ENCODE data around the gene CMC1.

CMC1 gene

DNA sequence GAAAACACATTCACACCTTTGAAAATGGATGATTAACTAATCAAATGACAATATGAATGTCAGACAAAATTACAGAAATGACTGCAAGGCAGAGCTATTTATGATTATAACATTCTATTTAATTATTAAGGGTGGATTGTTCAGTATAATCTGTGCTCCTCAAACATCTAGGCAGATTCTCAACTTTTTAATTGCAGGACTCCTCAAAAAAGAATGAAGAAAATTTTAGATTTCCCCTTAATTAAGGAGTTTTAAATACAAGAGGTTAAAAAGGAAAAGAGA lies 22.6 kb upstream of the CMC1 start:
- TF ChIP-seq, protein P1, sequence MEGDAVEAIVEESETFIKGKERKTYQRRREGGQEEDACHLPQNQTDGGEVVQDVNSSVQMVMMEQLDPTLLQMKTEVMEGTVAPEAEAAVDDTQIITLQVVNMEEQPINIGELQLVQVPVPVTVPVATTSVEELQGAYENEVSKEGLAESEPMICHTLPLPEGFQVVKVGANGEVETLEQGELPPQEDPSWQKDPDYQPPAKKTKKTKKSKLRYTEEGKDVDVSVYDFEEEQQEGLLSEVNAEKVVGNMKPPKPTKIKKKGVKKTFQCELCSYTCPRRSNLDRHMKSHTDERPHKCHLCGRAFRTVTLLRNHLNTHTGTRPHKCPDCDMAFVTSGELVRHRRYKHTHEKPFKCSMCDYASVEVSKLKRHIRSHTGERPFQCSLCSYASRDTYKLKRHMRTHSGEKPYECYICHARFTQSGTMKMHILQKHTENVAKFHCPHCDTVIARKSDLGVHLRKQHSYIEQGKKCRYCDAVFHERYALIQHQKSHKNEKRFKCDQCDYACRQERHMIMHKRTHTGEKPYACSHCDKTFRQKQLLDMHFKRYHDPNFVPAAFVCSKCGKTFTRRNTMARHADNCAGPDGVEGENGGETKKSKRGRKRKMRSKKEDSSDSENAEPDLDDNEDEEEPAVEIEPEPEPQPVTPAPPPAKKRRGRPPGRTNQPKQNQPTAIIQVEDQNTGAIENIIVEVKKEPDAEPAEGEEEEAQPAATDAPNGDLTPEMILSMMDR (IDR thresholded peaks at IDR 0.05; ENCODE audit: low read depth, low read length, missing control alignments) = no peak
- H3K27ac ChIP-seq = no peak overlapping the region
- no peaks in the 10 kb centered on the region for H3K27me3 ChIP-seq (replicated peaks)
- H3K36me3 ChIP-seq (replicated peaks) = no peaks in the 10 kb centered on the region
- in situ Hi-C loops (cut with HindIII; ENCODE audit: low pct_ligation_motif_present, low sequenced_read_pairs) = no loop called here
- no peak for DNase-seq
- H3K4me3 ChIP-seq (ENCODE audit: low read depth, low read length) = no peak overlapping the region

DNA sequence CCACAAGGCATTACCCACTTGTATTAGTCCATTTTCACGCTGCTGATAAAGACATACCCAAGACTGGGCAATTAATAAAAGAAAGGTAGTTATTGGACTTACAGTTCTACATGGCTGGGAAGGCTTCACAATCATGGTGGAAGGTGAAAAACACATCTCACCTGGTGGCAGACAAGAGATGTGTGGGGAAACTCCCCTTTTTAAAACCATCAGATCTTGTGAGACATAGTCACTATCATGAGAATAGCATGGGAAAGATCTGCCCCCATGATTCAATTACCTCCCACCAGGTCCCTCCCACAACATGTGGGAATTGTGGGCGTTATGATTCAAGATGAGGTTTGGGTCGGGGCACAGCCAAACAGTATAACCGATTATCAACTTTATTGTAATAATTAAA lies 17.0 kb upstream of the CMC1 start:
- Histone ChIP-seq H3K27me3 (replicated peaks) (no peaks in the 10 kb centered on the region), H3K4me3 (ENCODE audit: low read depth, low read length) (no peak overlapping the region), H3K27ac (no peak overlapping the region), H3K36me3 (replicated peaks) (no peaks in the 10 kb centered on the region)
- TF ChIP-seq, protein P1 (IDR thresholded peaks at IDR 0.05; ENCODE audit: low read depth, low read length, missing control alignments) = no peak
- no peak for DNase-seq
- in situ Hi-C loops (cut with HindIII; ENCODE audit: low pct_ligation_motif_present, low sequenced_read_pairs) = no loop called here

DNA sequence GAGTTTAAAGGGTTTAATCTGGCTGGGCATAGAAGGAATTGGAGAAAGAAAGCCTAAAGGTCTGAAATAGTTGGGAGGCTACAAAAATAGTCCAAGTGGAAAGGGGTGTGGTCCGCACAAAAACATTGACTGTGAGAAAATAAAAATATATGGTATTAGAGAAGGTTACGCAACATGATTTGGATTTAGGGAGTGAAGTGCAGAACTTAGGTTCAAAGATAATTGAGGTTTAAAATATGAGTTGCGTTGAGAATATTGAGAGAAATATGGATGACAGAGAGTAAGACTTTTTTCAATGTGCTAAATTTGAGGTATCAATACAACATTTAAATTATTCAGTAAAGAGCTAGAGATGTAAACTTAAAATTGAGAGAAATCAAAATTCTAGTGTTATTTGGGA lies 15.4 kb upstream of the CMC1 start:
- no peak overlapping the region for H3K27ac ChIP-seq
- in situ Hi-C loops (cut with HindIII; ENCODE audit: low pct_ligation_motif_present, low sequenced_read_pairs) = no loop called here
- H3K36me3 ChIP-seq (replicated peaks) = no peaks in the 10 kb centered on the region
- no peak overlapping the region for H3K4me3 ChIP-seq (ENCODE audit: low read depth, low read length)
- no peak for DNase-seq
- TF ChIP-seq, protein P1 (IDR thresholded peaks at IDR 0.05; ENCODE audit: low read depth, low read length, missing control alignments) = no peak
- no peaks in the 10 kb centered on the region for H3K27me3 ChIP-seq (replicated peaks)

DNA sequence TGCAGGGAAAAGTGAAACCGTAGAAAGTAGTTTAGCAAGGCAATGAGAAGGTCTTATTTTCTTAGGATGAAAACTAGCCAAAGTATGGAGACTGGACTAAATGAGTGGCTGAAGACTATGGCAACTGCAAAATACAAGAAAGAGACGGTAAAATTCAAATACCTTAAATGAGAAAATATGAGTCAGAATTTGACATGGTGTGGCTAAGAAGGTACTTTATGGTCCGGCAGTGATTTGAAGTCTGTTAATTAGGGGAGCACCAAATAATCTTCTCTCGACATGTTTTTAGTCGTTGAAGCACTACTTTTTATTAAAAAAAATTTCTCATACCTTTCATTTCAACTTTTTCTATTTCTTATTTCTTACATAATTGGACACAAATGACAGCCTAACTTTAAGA lies 12.8 kb upstream of the CMC1 start:
- TF ChIP-seq, protein P1 (IDR thresholded peaks at IDR 0.05; ENCODE audit: low read depth, low read length, missing control alignments) = no peak
- no peaks in the 10 kb centered on the region for H3K36me3 ChIP-seq (replicated peaks)
- H3K4me3 ChIP-seq (ENCODE audit: low read depth, low read length) = no peak overlapping the region
- in situ Hi-C loops (cut with HindIII; ENCODE audit: low pct_ligation_motif_present, low sequenced_read_pairs) = no loop called here
- no peak for DNase-seq
- no peak overlapping the region for H3K27ac ChIP-seq
- H3K27me3 ChIP-seq (replicated peaks) = no peaks in the 10 kb centered on the region

DNA sequence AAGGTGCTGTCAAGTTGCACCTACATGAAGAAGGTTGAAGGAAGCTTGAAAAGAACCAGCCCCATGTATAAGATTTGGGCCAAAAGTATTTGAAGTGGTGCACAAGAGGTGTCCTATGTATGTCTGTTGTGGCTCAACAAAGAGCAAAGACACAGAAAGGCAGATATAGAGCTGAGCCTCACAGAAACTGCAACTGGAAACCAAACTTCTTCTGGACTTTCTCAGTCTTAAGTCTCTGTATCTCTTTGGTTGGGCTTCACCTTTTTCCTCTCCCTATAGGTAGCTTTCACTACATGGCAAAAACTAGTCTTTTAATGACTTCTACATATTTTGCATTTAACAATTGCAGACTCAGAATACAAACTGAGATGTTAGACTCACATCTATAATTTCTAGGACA lies 8.8 kb upstream of the CMC1 start:
- no peaks in the 10 kb centered on the region for H3K27me3 ChIP-seq (replicated peaks)
- TF ChIP-seq, protein P1 (IDR thresholded peaks at IDR 0.05; ENCODE audit: low read depth, low read length, missing control alignments) = no peak
- in situ Hi-C loops (cut with HindIII; ENCODE audit: low pct_ligation_motif_present, low sequenced_read_pairs) = no loop called here
- no peaks in the 10 kb centered on the region for H3K36me3 ChIP-seq (replicated peaks)
- H3K4me3 ChIP-seq (ENCODE audit: low read depth, low read length) = no peak overlapping the region
- H3K27ac ChIP-seq = no peak overlapping the region
- DNase-seq = no peak

DNA sequence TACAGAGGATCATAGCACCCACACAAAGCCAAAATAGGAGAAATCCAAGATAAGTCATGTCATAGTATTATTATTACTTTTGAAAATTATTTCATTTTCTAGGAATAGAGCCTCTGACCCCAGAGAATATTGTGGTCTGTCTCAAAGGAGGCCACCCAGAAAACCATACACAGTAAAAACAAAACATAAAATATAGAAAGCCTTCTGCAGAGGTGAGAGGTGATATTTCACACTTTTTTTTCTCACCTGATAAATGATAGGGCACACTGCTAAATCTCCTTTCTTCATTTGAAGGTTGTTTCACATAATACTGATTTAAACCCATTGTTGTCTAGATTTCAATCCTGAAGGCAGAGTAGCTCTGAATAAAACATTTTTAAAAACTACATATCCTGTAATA lies 7.0 kb upstream of the CMC1 start:
- H3K27me3 ChIP-seq (replicated peaks) = no peaks in the 10 kb centered on the region
- in situ Hi-C loops (cut with HindIII; ENCODE audit: low pct_ligation_motif_present, low sequenced_read_pairs) = no loop called here
- H3K4me3 ChIP-seq (ENCODE audit: low read depth, low read length) = no peak overlapping the region
- TF ChIP-seq, protein P1 (IDR thresholded peaks at IDR 0.05; ENCODE audit: low read depth, low read length, missing control alignments) = no peak
- no peaks in the 10 kb centered on the region for H3K36me3 ChIP-seq (replicated peaks)
- no peak for DNase-seq
- H3K27ac ChIP-seq = no peak overlapping the region
